Muscle layer of duodenum (tissue), 2 donors: Measurements from ENCODE around the gene HCAR3.
"Not testable (repeated sequence)": the region's sequence is repeated elsewhere in the genome, so short reads cannot be mapped to it uniquely, and the experiment has no call there.

Source experiments
- H3K27ac ChIP-seq: one replicate; pipeline ENCODE4 v1.7.0; 2013; ENCODE audit warnings: mild to moderate bottlenecking, low read length
- H3K27me3 ChIP-seq: one replicate; pipeline ENCODE4 v1.7.0; 2013; ENCODE audit warnings: low read depth, mild to moderate bottlenecking, control low read depth, low read length
- H3K36me3 ChIP-seq, 2 donors: one replicate each; pipeline ENCODE4 v1.7.0; 2013; ENCODE audit warnings: low read length in 2 of 2, control low read depth in 1 of 2, mild to moderate bottlenecking in 1 of 2; ENCODE audit not compliant: insufficient read depth in 2 of 2, control insufficient read depth in 1 of 2
- H3K4me1 ChIP-seq, 2 donors: one replicate each; pipeline ENCODE4 v1.7.0; 2013; ENCODE audit warnings: low read length in 2 of 2, mild to moderate bottlenecking in 2 of 2, control low read depth in 1 of 2, moderate library complexity in 1 of 2; ENCODE audit not compliant: insufficient read depth in 2 of 2, control insufficient read depth in 1 of 2
- H3K4me3 ChIP-seq, 2 donors: one replicate each; pipeline ENCODE4 v1.7.0; 2013; ENCODE audit warnings: low read length in 2 of 2, low read depth in 1 of 2, mild to moderate bottlenecking in 1 of 2
- H3K9me3 ChIP-seq, 2 donors: one replicate each; pipeline ENCODE4 v1.7.0; 2013; ENCODE audit warnings: low read length in 2 of 2, control low read depth in 1 of 2, mild to moderate bottlenecking in 1 of 2; ENCODE audit not compliant: control insufficient read depth in 1 of 2
- donor health status: healthy.

The HCAR3 gene

GRCh38 chr12:122738571-122738970, 22.0 kb upstream of the HCAR3 start:
- no peaks in the 10 kb centered on the region for H3K36me3 ChIP-seq
- H3K4me1 ChIP-seq, result no peaks in the 10 kb centered on the region
- no peaks in the 10 kb centered on the region for H3K27me3 ChIP-seq
- H3K4me3 ChIP-seq, result no peak overlapping the region
- no peaks in the 10 kb centered on the region for H3K9me3 ChIP-seq
- no peak overlapping the region for H3K27ac ChIP-seq

GRCh38 chr12:122732611-122733010, 16.0 kb upstream of the HCAR3 start:
- no peak overlapping the region for H3K27ac ChIP-seq
- no peak overlapping the region for H3K4me3 ChIP-seq
- H3K9me3 ChIP-seq, result no peaks in the 10 kb centered on the region
- no peaks in the 10 kb centered on the region for H3K4me1 ChIP-seq
- H3K36me3 ChIP-seq, result no peaks in the 10 kb centered on the region
- H3K27me3 ChIP-seq, result peaks cover 4% of the 10 kb centered on the region

GRCh38 chr12:122732170-122732569, 15.6 kb upstream of the HCAR3 start:
- no peaks in the 10 kb centered on the region for H3K9me3 ChIP-seq
- H3K36me3 ChIP-seq, result no peaks in the 10 kb centered on the region
- H3K4me3 ChIP-seq, result no peak overlapping the region
- H3K4me1 ChIP-seq, result no peaks in the 10 kb centered on the region
- H3K27me3 ChIP-seq, result peaks cover 4% of the 10 kb centered on the region
- H3K27ac ChIP-seq, result no peak overlapping the region

GRCh38 chr12:122730215-122731014, 13.8 kb upstream of the HCAR3 start, which contains the start of gene HCAR1:
TSS of gene HCAR1 (minus strand) at chr12:122730844. CDS start at chr12:122730339, 505 bp downstream.
- H3K9me3 ChIP-seq, result no peaks in the 10 kb centered on the region
- no peak within 1 kb of the TSS for H3K27ac ChIP-seq
- peak within 1 kb of the TSS; percentile 9 to 15 for H3K4me3 ChIP-seq

DNA sequence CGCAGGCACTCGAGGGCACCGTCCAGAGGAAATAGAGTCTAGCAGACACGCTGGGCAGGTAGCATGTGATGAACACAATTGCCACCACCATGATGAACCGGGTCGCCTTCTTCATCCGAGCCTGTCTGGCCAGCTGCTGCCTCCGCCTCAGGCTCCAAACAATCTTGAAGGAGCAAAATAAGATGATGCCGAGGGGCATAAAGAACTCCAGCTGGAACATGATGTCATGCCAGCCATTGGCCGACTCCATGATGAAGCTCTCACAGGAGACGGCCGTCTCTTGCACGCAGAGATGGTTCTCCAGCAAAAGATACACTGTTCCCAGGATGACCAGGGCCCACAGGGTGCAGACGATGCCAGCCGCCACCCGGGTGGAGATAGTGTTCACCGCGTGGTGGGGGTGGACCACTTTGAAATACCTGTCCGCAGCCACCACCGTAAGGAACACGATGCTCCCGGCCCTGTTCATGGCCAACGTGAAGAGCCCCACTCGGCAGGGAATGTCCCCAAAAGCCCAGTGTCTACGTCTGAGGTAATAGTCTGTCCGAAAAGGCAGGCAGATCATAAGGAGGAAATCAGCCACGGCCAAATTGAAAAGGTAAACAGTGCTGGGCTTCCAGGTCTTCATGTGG, 13.1 kb upstream of the HCAR3 start:
- peaks cover 4% of the 10 kb centered on the region for H3K27me3 ChIP-seq
- no peaks in the 10 kb centered on the region for H3K36me3 ChIP-seq
- H3K4me1 ChIP-seq, result no peaks in the 10 kb centered on the region
- H3K27ac ChIP-seq, result no peak overlapping the region
- H3K9me3 ChIP-seq, result no peaks in the 10 kb centered on the region
- no peak overlapping the region for H3K4me3 ChIP-seq

More at GRCh38 chr12:122730215-122731014, 13.8 kb upstream of the HCAR3 start, which contains the start of gene HCAR1:
- Histone ChIP-seq H3K4me1 (no peaks in the 10 kb centered on the region), H3K36me3 (no peaks in the 10 kb centered on the region), H3K27me3 (peaks cover 4% of the 10 kb centered on the region)

- H3K36me3 ChIP-seq, result no peaks in the 10 kb centered on the region
- no peak overlapping the region for H3K4me3 ChIP-seq
- peaks cover 4% of the 10 kb centered on the region for H3K27me3 ChIP-seq
- H3K9me3 ChIP-seq, result no peaks in the 10 kb centered on the region
- H3K4me1 ChIP-seq, result no peaks in the 10 kb centered on the region
- H3K27ac ChIP-seq, result no peak overlapping the region
Measured at GRCh38 chr12:122726080-122726558, 9.5 kb upstream of the HCAR3 start.

GRCh38 chr12:122725452-122726079, 9.0 kb upstream of the HCAR3 start:
- Histone ChIP-seq H3K9me3 (no peaks in the 10 kb centered on the region), H3K36me3 (no peaks in the 10 kb centered on the region), H3K27ac (no peak overlapping the region), H3K27me3 (peaks cover 4% of the 10 kb centered on the region), H3K4me1 (no peaks in the 10 kb centered on the region), H3K4me3 (no peak overlapping the region)

GRCh38 chr12:122724641-122725243, 8.1 kb upstream of the HCAR3 start:
- Histone ChIP-seq H3K27me3 (no peaks in the 10 kb centered on the region), H3K27ac (no peak overlapping the region), H3K9me3 (no peaks in the 10 kb centered on the region), H3K4me3 (no peak overlapping the region), H3K4me1 (no peaks in the 10 kb centered on the region), H3K36me3 (no peaks in the 10 kb centered on the region)

GRCh38 chr12:122722387-122722786, 5.8 kb upstream of the HCAR3 start:
- Histone ChIP-seq H3K4me3 (no peak overlapping the region), H3K27me3 (no peaks in the 10 kb centered on the region), H3K9me3 (no peaks in the 10 kb centered on the region), H3K27ac (no peak overlapping the region), H3K4me1 (no peaks in the 10 kb centered on the region), H3K36me3 (no peaks in the 10 kb centered on the region)

- H3K27me3 ChIP-seq, result no peaks in the 10 kb centered on the region
- H3K9me3 ChIP-seq, result no peaks in the 10 kb centered on the region
- H3K36me3 ChIP-seq, result no peaks in the 10 kb centered on the region
- no peak overlapping the region for H3K4me3 ChIP-seq
- no peak overlapping the region for H3K27ac ChIP-seq
- H3K4me1 ChIP-seq, result no peaks in the 10 kb centered on the region
Measured at GRCh38 chr12:122721057-122721545, 4.5 kb upstream of the HCAR3 start.

DNA sequence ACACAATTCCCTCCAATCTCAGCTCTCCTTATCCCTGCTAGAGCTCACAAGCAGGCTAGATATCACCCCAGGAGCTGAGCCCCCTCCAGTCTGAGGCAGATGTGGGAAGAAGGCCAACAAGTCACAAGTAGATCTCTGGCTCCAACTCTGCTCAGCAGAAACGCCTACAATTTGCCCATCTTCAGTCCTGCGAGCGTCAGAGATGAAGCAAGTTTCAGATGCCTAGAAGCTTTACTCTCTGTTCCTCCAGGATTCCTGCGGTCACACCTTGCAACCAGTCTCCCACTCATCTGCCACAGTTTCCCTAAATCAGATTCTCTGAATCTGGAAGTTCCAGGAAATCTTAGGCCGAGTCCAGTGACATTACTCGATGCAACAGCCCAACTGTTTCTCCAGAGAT, 1.4 kb downstream of the HCAR3 start:
- H3K9me3 ChIP-seq, H3K4me3 ChIP-seq, H3K27ac ChIP-seq: not testable (repeated sequence)

More for the DNA sequence above, 1.4 kb downstream of the HCAR3 start:
- not testable (repeated sequence) for H3K27me3 ChIP-seq, H3K4me1 ChIP-seq, H3K36me3 ChIP-seq
